ENCODE data around the gene VPS33A.
"Not testable (repeated sequence)": the region's sequence is repeated elsewhere in the genome, so short reads cannot be mapped to it uniquely, and the experiment has no call there.

Gene VPS33A

GRCh38 chr12:122266230-122266901 lies at the start of gene VPS33A:
Gene VPS33A (minus strand): TSS chr12:122266494. CDS start chr12:122266408, 86 bp downstream.
- DNase-seq: peak; percentile 83 to 90 (median 88)

DNA sequence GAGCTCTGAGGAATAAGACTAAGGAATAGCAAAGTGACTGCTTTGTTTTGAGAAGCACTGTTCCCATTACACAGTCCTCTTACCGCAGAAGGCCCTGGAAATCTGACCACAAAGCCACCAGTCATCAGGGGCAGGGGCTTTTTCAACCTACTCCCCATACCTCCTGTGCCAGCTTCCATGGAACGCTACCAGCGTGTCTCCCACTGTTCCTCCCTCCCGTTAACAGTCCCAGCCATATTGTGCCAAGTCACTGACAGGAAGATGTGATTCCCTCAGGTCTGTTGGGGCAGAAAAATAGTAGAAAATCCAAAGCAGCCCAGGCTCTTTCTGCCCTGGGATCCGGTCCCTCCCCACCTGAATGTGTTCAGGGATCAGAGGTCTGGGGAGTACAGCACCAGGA lies 46.6 kb upstream of the VPS33A start:
- no peak for DNase-seq

GRCh38 chr12:122311696-122312095 lies 45.4 kb upstream of the VPS33A start:
- no peak for DNase-seq

GRCh38 chr12:122310626-122311333 lies 44.5 kb upstream of the VPS33A start:
- DNase-seq: no peak

DNA sequence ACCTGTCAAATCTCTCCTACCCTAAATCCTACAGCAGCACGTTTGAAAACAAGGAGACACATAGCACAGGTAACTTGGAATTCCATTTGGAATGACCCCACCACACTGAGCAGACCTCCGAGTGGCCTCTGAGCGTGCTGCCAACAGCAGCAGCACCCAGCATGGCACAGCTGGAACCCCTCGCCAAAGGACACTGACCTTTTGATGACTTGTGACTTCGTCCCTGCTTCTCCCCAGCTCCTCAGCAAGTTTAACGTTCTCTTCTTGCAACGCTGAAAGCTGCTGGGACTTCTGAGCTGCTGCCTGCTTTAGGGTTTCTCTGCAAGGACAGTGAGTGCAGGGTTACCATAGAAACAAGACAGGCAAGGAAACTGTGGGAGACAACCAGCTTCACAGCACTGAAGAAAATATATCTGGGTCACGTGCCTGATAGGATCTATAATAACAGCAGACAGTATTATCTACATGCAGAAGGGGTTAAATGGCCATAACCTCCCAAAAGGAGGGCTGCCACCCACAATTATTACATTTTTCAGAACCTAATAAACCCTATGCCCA lies 43.3 kb upstream of the VPS33A start:
- no peak for DNase-seq

GRCh38 chr12:122308811-122309210 lies 42.5 kb upstream of the VPS33A start:
- DNase-seq: no peak

GRCh38 chr12:122306407-122306806 lies 40.1 kb upstream of the VPS33A start:
- no peak for DNase-seq

GRCh38 chr12:122304924-122305323 lies 38.6 kb upstream of the VPS33A start:
- DNase-seq: no peak

GRCh38 chr12:122303068-122303467 lies 36.8 kb upstream of the VPS33A start:
- no peak for DNase-seq

DNA sequence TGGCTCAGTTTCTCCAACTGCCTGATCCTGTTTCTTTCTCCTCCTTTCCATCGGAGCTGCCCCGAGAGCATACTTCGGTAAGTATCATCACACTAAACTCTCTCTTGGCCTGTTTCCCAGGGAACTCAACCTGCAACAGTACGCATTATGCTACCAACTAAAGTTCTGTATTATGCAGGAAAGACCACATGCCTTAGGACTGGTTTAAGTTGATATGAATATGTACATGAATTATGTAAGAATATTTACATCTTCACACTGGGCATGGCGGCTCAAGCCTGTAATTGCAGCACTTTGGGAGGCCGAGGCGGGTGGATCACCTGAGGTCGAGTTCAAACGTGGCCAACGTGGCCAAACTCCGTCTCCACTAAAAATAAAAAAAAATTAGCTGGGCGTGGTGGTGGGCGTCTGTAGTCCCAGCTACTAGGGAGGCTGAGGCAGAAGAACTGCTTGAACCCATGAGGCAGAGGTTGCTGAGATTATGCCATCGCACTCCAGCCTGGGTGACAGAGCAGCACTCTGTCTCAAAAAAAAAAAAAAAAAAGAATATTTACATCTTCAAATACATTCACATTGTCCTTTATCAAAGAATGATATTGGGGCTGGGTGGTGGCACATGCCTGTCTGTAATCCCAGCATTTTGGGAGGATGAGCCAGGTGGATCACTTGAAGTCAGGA lies 31.9 kb upstream of the VPS33A start:
- no peak for DNase-seq

- no peak for DNase-seq
These were observed 31.2 kb upstream of the VPS33A start for GRCh38 chr12:122297494-122297893.

DNA sequence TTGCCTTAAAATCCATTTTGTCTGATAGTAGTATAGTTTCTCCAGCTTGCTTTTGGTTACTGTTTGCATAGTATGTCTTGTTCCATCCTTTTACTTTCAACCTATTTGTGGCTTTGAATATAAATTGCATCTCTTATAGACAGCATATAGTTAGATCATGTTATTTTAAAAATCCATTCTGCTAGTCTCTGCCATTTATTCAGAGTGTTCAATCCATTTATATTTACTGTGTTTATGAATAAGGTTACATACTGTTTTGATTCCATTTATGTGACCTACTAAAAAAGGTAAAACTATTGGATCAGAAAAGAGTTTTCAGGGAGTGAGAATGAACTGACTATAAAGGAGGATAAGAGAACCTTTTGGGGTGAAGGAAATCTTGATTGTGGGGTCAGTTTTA lies 29.6 kb upstream of the VPS33A start:
- no peak for DNase-seq

- DNase-seq: no peak
These were observed 26.8 kb upstream of the VPS33A start for GRCh38 chr12:122293081-122293480.

- no peak for DNase-seq
These were observed 25.1 kb upstream of the VPS33A start for GRCh38 chr12:122291431-122291830.

- no peak for DNase-seq
These were observed 17.4 kb upstream of the VPS33A start for GRCh38 chr12:122283680-122284079.

GRCh38 chr12:122282061-122282460 lies 15.8 kb upstream of the VPS33A start:
- no peak for DNase-seq

GRCh38 chr12:122276242-122276641 lies 9.9 kb upstream of the VPS33A start:
- DNase-seq: no peak

GRCh38 chr12:122275459-122275858 lies 9.2 kb upstream of the VPS33A start:
- DNase-seq: no peak

DNA sequence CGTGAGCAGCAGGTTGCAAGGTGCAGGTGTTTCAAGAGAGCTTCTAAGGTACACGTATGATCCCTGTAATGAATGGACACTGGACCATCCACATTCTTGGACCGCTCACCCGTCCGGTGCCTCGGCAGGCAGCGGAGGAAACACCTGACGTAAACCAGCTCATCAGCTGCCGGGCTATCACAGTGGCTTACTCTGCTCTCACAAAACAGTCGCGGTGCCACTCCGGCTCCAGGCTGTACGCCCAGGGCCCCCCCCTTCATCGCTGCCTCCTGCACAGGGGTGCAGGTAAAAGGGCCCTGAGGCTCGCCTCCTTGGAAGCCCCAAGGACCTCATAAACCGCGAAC lies 436 bp downstream of the VPS33A start:
- peak in 4 of 6 experiments; percentile 28 to 86 (median 46) for DNase-seq

DNA sequence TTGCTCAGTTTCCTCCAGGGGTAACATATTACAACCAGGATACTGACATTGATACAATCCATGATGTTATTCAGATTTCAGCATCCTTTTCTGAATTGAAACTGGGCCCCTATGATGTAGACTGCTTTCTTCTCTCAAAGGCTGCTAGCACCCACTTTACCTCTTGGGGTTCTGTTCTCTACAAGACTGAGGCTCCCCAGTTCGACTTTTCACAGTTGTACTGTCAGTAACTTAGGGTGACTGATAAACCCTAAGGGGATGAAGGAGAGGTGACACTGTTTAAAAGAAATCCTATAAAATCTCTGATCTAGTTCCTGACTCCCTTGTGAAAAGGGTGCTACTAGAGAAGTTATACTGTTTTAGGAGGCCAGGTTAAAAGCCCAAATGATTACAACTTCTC lies 818 bp downstream of the VPS33A start:
- peak in 3 of 6 experiments; percentile 29 to 67 (median 42) for DNase-seq

DNA sequence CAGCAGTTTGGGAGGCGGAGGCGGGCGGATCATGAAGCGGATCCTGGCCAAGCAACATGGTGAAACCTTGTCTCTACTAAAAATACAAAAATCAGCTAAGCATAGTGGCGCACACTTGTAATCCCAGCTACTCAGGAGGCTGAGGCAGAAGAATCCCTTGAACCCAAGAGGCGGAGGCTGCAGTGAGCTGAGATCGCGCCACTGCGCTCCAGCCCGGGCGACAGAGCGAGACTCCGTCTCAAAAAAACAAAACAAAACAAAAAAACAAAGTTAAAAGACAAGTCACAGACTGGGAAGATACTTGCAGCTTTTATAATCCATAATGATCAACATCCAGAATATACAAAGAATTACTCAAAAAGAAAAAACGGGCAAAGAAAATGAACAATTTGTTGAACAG lies 5.6 kb downstream of the VPS33A start:
- DNase-seq: not testable (repeated sequence)

DNA sequence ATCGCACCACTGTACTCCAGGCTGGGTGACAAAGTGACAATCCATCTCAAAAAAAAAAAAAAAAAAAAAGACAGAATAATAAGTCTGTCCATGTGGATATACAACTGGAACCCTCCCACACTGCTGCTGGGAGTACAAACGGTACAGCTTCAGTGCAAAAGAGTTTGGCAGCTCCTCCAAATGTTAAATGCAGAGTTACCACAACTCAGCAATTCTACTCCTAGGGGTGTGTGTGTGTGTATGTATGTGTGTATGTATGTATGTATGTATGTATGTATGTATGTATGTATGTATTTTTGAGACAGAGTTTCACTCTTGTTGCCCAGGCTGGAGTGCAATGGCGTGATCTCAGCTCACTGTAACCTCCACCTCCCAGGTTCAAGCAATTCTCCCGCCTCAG lies 7.4 kb downstream of the VPS33A start:
- DNase-seq: not testable (repeated sequence)

GRCh38 chr12:122258462-122258861 lies 7.8 kb downstream of the VPS33A start:
- DNase-seq: not testable (repeated sequence)

DNA sequence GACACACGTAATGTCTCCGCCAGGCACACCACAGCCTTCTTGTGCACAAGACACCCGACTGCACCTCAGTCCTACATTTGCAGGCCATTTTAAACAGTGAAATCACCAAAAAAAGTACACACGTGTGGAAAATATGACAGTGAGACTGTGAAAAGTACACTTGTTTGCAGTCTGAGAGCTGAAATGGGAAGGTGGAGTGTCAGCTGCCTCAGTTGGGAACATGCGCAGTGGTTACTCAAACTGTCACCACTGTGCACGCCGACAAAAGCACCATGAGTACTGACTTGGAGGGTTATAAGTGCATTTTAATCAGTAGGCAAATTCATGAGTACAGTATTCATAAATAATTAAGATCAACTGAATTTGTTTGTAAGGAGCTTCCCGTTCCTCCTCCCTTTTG lies 15.8 kb downstream of the VPS33A start:
- no peak for DNase-seq
